ENCODE measurements around the gene GON7.
A peak's percentile ranks its signal among the peaks of the same experiment; 100 is the strongest.

GON7 gene

GRCh38 chr14:93186466-93186865, 20.4 kb downstream of the GON7 start:
- no peak overlapping the region for H3K4me3 ChIP-seq (ENCODE audit: severe bottlenecking)
- no peak for TF ChIP-seq CTCF (IDR thresholded peaks at IDR 0.05; ENCODE audit: poor library complexity, severe bottlenecking)

GRCh38 chr14:93185349-93185720, 21.5 kb downstream of the GON7 start:
- H3K9me3 ChIP-seq (ENCODE audit: severe bottlenecking) = no peaks in the 10 kb centered on the region
- TF ChIP-seq CTCF (IDR thresholded peaks at IDR 0.05; ENCODE audit: poor library complexity, severe bottlenecking) = no peak
- DNase-seq (ENCODE audit: low spot score) (no peak), ATAC-seq (ENCODE audit: low read depth) (no peak; the same call in 2 of the 3 replicates)
- peak overlapping the region; percentile 75 for H3K4me3 ChIP-seq (ENCODE audit: severe bottlenecking)
- peaks cover 17% of the 10 kb centered on the region for H3K4me1 ChIP-seq (ENCODE audit: insufficient read depth, poor library complexity, severe bottlenecking)
- peak overlapping the region; percentile 83 for H3K27ac ChIP-seq (ENCODE audit: poor library complexity, severe bottlenecking)
- H3K27me3 ChIP-seq (ENCODE audit: insufficient read depth, poor library complexity, severe bottlenecking) = no peaks in the 10 kb centered on the region
- peaks cover 52% of the 10 kb centered on the region for H3K36me3 ChIP-seq (ENCODE audit: low read depth)

More at GRCh38 chr14:93186466-93186865, 20.4 kb downstream of the GON7 start:
- Histone ChIP-seq H3K4me1 (ENCODE audit: insufficient read depth, poor library complexity, severe bottlenecking) (peaks cover 17% of the 10 kb centered on the region), H3K27ac (ENCODE audit: poor library complexity, severe bottlenecking) (peak overlapping the region; percentile 83), H3K27me3 (ENCODE audit: insufficient read depth, poor library complexity, severe bottlenecking) (no peaks in the 10 kb centered on the region), H3K9me3 (ENCODE audit: severe bottlenecking) (no peaks in the 10 kb centered on the region), H3K36me3 (ENCODE audit: low read depth) (peaks cover 52% of the 10 kb centered on the region)
- ATAC-seq (ENCODE audit: low read depth) (no peak), DNase-seq (ENCODE audit: low spot score) (no peak)

- Histone ChIP-seq H3K9me3 (ENCODE audit: severe bottlenecking) (no peaks in the 10 kb centered on the region), H3K36me3 (ENCODE audit: low read depth) (peaks cover 52% of the 10 kb centered on the region), H3K4me1 (ENCODE audit: insufficient read depth, poor library complexity, severe bottlenecking) (peaks cover 17% of the 10 kb centered on the region), H3K4me3 (ENCODE audit: severe bottlenecking) (peak within 1 kb of the TSS; percentile 75), H3K27ac (ENCODE audit: poor library complexity, severe bottlenecking) (peak within 1 kb of the TSS; percentile 83), H3K27me3 (ENCODE audit: insufficient read depth, poor library complexity, severe bottlenecking) (no peaks in the 10 kb centered on the region)
- TF ChIP-seq CTCF (IDR thresholded peaks at IDR 0.05; ENCODE audit: poor library complexity, severe bottlenecking) = peak; percentile 42
- DNase-seq (ENCODE audit: low spot score) (peak; percentile 92), ATAC-seq (ENCODE audit: low read depth) (peak; percentile 83)
Measured at GRCh38 chr14:93184391-93185348, 22.2 kb downstream of the GON7 start, which contains the start of the genes LYSET and MOAP1. LYSET (plus strand) TSS chr14:93185317; CDS start chr14:93185406, 89 bp downstream. MOAP1 (minus strand) TSS chr14:93184897; CDS start chr14:93184242, 655 bp downstream.

GRCh38 chr14:93183596-93184317, 23.1 kb downstream of the GON7 start:
- Histone ChIP-seq H3K4me1 (ENCODE audit: insufficient read depth, poor library complexity, severe bottlenecking) (peaks cover 17% of the 10 kb centered on the region), H3K27me3 (ENCODE audit: insufficient read depth, poor library complexity, severe bottlenecking) (no peaks in the 10 kb centered on the region), H3K36me3 (ENCODE audit: low read depth) (peaks cover 47% of the 10 kb centered on the region), H3K9me3 (ENCODE audit: severe bottlenecking) (no peaks in the 10 kb centered on the region), H3K4me3 (ENCODE audit: severe bottlenecking) (peak overlapping the region; percentile 75), H3K27ac (ENCODE audit: poor library complexity, severe bottlenecking) (peak overlapping the region; percentile 83)
- TF ChIP-seq CTCF (IDR thresholded peaks at IDR 0.05; ENCODE audit: poor library complexity, severe bottlenecking) = no peak
- DNase-seq (ENCODE audit: low spot score) (no peak), ATAC-seq (ENCODE audit: low read depth) (no peak)
